Medulla oblongata (tissue), 1 donor: ENCODE data around the gene KRT76.

Source experiments
- DNase-seq: peaks from one replicate; pipeline ENCODE4 v3.0.0-alpha.2; 2015; ENCODE audit errors: extremely low spot score

Gene KRT76

GRCh38 chr12:52776913-52777395 is at the start of gene KRT76:
KRT76 (minus strand) TSS chr12:52777345; CDS start chr12:52777291, 54 bp downstream.
- DNase-seq: no peak

- DNase-seq: no peak
Observed at GRCh38 chr12:52825961-52826360, 48.8 kb upstream of the KRT76 start.

- DNase-seq: no peak
Observed at GRCh38 chr12:52824741-52825410, 47.7 kb upstream of the KRT76 start.

- DNase-seq: no peak
Observed at GRCh38 chr12:52823761-52824450, 46.8 kb upstream of the KRT76 start.

GRCh38 chr12:52822771-52823510 is 45.8 kb upstream of the KRT76 start:
- no peak for DNase-seq

- DNase-seq: no peak
Observed at GRCh38 chr12:52821826-52822660, 44.9 kb upstream of the KRT76 start.

- no peak for DNase-seq
Observed at GRCh38 chr12:52821071-52821730, 44.1 kb upstream of the KRT76 start.

GRCh38 chr12:52820521-52820920 is 43.4 kb upstream of the KRT76 start:
- no peak for DNase-seq

- DNase-seq: no peak
Observed at GRCh38 chr12:52819731-52820510, 42.8 kb upstream of the KRT76 start.

- DNase-seq: no peak
Observed at GRCh38 chr12:52818887-52819420, 41.8 kb upstream of the KRT76 start.

- DNase-seq: no peak
Observed at GRCh38 chr12:52818388-52818787, 41.2 kb upstream of the KRT76 start.

- DNase-seq: no peak
Observed at GRCh38 chr12:52817699-52818238, 40.6 kb upstream of the KRT76 start.

GRCh38 chr12:52817003-52817698 is 40.0 kb upstream of the KRT76 start:
- no peak for DNase-seq

- no peak for DNase-seq
Observed at GRCh38 chr12:52815676-52816588, 38.8 kb upstream of the KRT76 start.

GRCh38 chr12:52815161-52815560 is 38.0 kb upstream of the KRT76 start:
- DNase-seq: no peak

GRCh38 chr12:52814710-52815155 is 37.6 kb upstream of the KRT76 start:
- DNase-seq: no peak

GRCh38 chr12:52813885-52814709 is 37.0 kb upstream of the KRT76 start, which contains the start of gene KRT4:
KRT4 (minus strand) TSS chr12:52814116; CDS start chr12:52814058, 58 bp downstream.
- DNase-seq: no peak
